A549 (cell line): ENCODE data around the gene LSS. TPM values are rescaled to one million over a fixed set of nuclear protein-coding genes. Genes with fewer than 3 reads are reported as not detected.
"Not testable (repeated sequence)": the region's sequence is repeated elsewhere in the genome, so short reads cannot be mapped to it uniquely, and the experiment has no call there.

Experiments
- ATAC-seq, 2 experiments: fragments of 200-7000 bp in 1 of 2; fragments of >200 bp in 1 of 2; cut with Nextera tagmentation in 1 of 2; cut with Tn5 transposase in 1 of 2; 3 replicates each; pipeline versions ENCODE4 v1.8.0 to v1.9.1; 2018 to 2020; ENCODE audit warnings: mild to moderate bottlenecking in 1 of 2, moderate library complexity in 1 of 2
- CTCF ChIA-PET: fragments of 300-600 bp; sonication (Branson Sonifier 250); formaldehyde crosslinking; extraction: SDS; loops from one replicate; lab custom pipeline; 2021; ENCODE audit warnings: antibody characterized with exemption, inconsistent platforms; lab: Yijun Ruan, JAX
- POLR2A ChIA-PET: fragments of 350-600 bp; formaldehyde crosslinking; extraction: SDS; loops from one replicate; lab custom pipeline; 2021; ENCODE audit warnings: antibody characterized with exemption, inconsistent platforms; lab: Yijun Ruan, JAX
- DNase-seq, 2 experiments: peaks; one replicate each; pipeline versions ENCODE4 v3.0.0 to v3.0.0-alpha.2; 2011 to 2016; ENCODE audit warnings: low read depth in 1 of 2, low spot score in 1 of 2
- FAIRE-seq: peaks from 2 replicates; lab custom pipeline; 2011; peaks lifted over from hg19 to GRCh38; lab: Jason Lieb, UNC
- H3K27ac ChIP-seq, 2 experiments: fragments of >200 bp; sonication (Bioruptor Twin); formaldehyde crosslinking; 3 replicates each; pipeline ENCODE4 v1.5.1; 2016 to 2017
- H3K4me1 ChIP-seq: fragments of >200 bp; sonication (Bioruptor Twin); formaldehyde crosslinking; 3 replicates; pipeline ENCODE4 v1.6.1; 2016
- H3K4me2 ChIP-seq: fragments of >200 bp; sonication (Bioruptor Twin); formaldehyde crosslinking; 3 replicates; pipeline ENCODE4 v1.6.1; 2016
- H3K4me3 ChIP-seq: fragments of >200 bp; sonication (Bioruptor Twin); formaldehyde crosslinking; 3 replicates; pipeline ENCODE4 v1.5.1; 2016
- H3K9me3 ChIP-seq: fragments of >200 bp; sonication (Bioruptor Twin); formaldehyde crosslinking; 3 replicates; pipeline ENCODE4 v1.6.1; 2016
- CBX2 ChIP-seq: fragments of 200-600 bp; sonication (generic); IDR thresholded peaks from 2 replicates; pipeline ENCODE4 v1.6.1; 2016; ENCODE audit warnings: low read depth, mild to moderate bottlenecking, borderline replicate concordance
- CHD2 ChIP-seq: fragments of 150-350 bp; IDR thresholded peaks from 2 replicates; pipeline ENCODE4 v1.6.1; 2014; ENCODE audit warnings: low read length; ENCODE audit not compliant: partially characterized antibody
- CHD4 ChIP-seq: fragments of 200-600 bp; sonication (generic); IDR thresholded peaks from 2 replicates; pipeline ENCODE4 v1.6.1; 2016; ENCODE audit warnings: antibody characterized with exemption, mild to moderate bottlenecking, borderline replicate concordance
- EP300 ChIP-seq, 2 experiments: fragments of >200 bp; sonication (Bioruptor Twin); formaldehyde crosslinking; IDR thresholded peaks; 2 replicates in 1 of 2; 3 replicates in 1 of 2; pipeline ENCODE4 v1.6.1; 2016 to 2017
- ESRRA ChIP-seq: fragments of 150-350 bp; IDR thresholded peaks from 2 replicates; pipeline ENCODE4 v1.6.1; 2014; ENCODE audit warnings: mild to moderate bottlenecking, low read length, borderline replicate concordance
- FOSL2 ChIP-seq, 2 experiments: fragments of 450-650 bp in 1 of 2; fragments of >200 bp in 1 of 2; sonication (Bioruptor Twin) in 1 of 2; formaldehyde crosslinking; IDR thresholded peaks; 2 replicates each; pipeline versions ENCODE4 v1.5.0 to v1.6.1; 2016 to 2020; ENCODE audit warnings: mild to moderate bottlenecking in 1 of 2, moderate library complexity in 1 of 2
- JUN ChIP-seq, 2 experiments: fragments of >200 bp; sonication (Bioruptor Twin); formaldehyde crosslinking; IDR thresholded peaks; 2 replicates in 1 of 2; 3 replicates in 1 of 2; pipeline ENCODE4 v1.6.1; 2016 to 2017
- NFE2L2 ChIP-seq: fragments of 150-350 bp; conservative IDR thresholded peaks from 2 replicates; pipeline ENCODE4 v1.6.1; 2014; ENCODE audit warnings: low read length
- NPAS2 ChIP-seq: fragments of 250-450 bp; sonication (Bioruptor Pico); IDR thresholded peaks from 2 replicates; pipeline ENCODE4 v1.8.0; 2022; ENCODE audit warnings: mild to moderate bottlenecking, moderate library complexity, borderline replicate concordance
- NR3C1 ChIP-seq: fragments of >200 bp; sonication (Bioruptor Twin); formaldehyde crosslinking; IDR thresholded peaks from 3 replicates; pipeline ENCODE4 v1.6.1; 2017
- RAD21 ChIP-seq, 2 experiments: fragments of >200 bp in 1 of 2; sonication (Bioruptor Twin) in 1 of 2; formaldehyde crosslinking in 1 of 2; IDR thresholded peaks in 1 of 2; conservative IDR thresholded peaks in 1 of 2; 2 replicates in 1 of 2; 3 replicates in 1 of 2; pipeline ENCODE4 v1.6.1; 2012 to 2018; ENCODE audit warnings: inconsistent platforms in 1 of 2
- RARB ChIP-seq: fragments of 250-450 bp; sonication (Bioruptor Pico); IDR thresholded peaks from 2 replicates; pipeline ENCODE4 v1.8.0; 2021; ENCODE audit warnings: mild to moderate bottlenecking, moderate library complexity
- SMC3 ChIP-seq: fragments of >200 bp; sonication (Bioruptor Twin); formaldehyde crosslinking; IDR thresholded peaks from 3 replicates; pipeline ENCODE4 v1.6.1; 2018; ENCODE audit warnings: inconsistent platforms
- SREBF2 ChIP-seq: fragments of 450-650 bp; IDR thresholded peaks from 2 replicates; pipeline ENCODE4 v1.6.1; 2014; ENCODE audit warnings: mild to moderate bottlenecking, moderate library complexity
- ZC3H11A ChIP-seq: fragments of 450-650 bp; IDR thresholded peaks from 2 replicates; pipeline ENCODE4 v1.6.1; 2014; ENCODE audit warnings: antibody characterized with exemption, mild to moderate bottlenecking
- ZNF302 ChIP-seq: fragments of 250-450 bp; sonication (Bioruptor Pico); IDR thresholded peaks from 2 replicates; pipeline ENCODE4 v1.9.0; 2021; ENCODE audit warnings: inconsistent platforms, mild to moderate bottlenecking, moderate library complexity
- ZSCAN20 ChIP-seq: fragments of 250-450 bp; sonication (Bioruptor Pico); IDR thresholded peaks from 2 replicates; pipeline ENCODE4 v1.8.0; 2022; ENCODE audit warnings: mild to moderate bottlenecking, moderate library complexity
- WGBS: methylation state at CpG from one replicate; pipeline ENCODE4 v1.1.6; 2017; ENCODE audit errors: missing lambda C conversion rate; 5-methylcytosine and 5-hydroxymethylcytosine counted together
- polyA plus RNA-seq, 4 experiments: library from polyadenylated mRNA; depleted of rRNA in 3 of 4; stranded (reverse); fragments of >200 nt; fragmentation: RNase III in 1 of 4; extraction: RNeasy Plus Mini Kit Qiagen cat#74134 plus additional on column Dnase treatment in 1 of 4; gene quantifications; 2 replicates in 3 of 4; 3 replicates in 1 of 4; pipeline ENCODE4 v1.2.3, GENCODE V29; 2011 to 2017
- TF ChIP-seq, protein P1 (sequence below): IDR thresholded peaks from 2 replicates; pipeline ENCODE4 v1.6.1; 2012
- TF ChIP-seq, protein P2 (sequence below): fragments of >200 bp; sonication (Bioruptor Twin); formaldehyde crosslinking; IDR thresholded peaks from 3 replicates; pipeline ENCODE4 v1.6.1; 2016
- TF ChIP-seq, protein P3 (sequence below): IDR thresholded peaks from 2 replicates; pipeline ENCODE4 v1.6.1; 2012
- TF ChIP-seq, protein P4 (sequence below): IDR thresholded peaks from 2 replicates; pipeline ENCODE4 v1.6.1; 2012; ENCODE audit warnings: low read depth, borderline replicate concordance
- TF ChIP-seq, protein P5 (sequence below): fragments of >200 bp; sonication (Bioruptor Twin); formaldehyde crosslinking; IDR thresholded peaks from 3 replicates; pipeline ENCODE4 v1.5.1; 2016

Gene LSS
- polyA plus RNA-seq, 2 of the 4 experiments (the other 2 are of a cell fraction) = 9.5 to 22.0 TPM

DNA sequence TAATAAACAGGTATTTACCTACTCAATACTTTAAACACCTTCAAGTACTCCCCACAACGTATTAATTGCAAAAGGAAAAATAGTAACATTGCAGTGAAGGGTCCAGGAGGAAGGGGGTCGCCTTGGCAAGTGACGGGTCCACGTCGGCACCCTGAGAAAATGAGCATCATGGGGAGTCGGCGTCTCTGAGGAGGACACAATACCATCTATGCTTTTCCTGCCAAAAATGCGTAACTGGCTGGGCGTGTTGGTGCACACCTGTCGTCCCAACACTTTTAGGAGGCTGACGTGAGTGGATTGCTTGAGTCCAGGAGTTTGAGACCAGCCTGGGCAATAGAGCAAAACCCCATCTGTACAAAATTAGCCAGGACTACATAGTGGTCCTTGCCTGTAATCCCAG lies 80.5 kb downstream of the LSS start:
- 87% methylated on average over 11 of the region's 11 CpGs for WGBS
- H3K27ac ChIP-seq = no peak overlapping the region
- TF ChIP-seq FOSL2 (IDR thresholded peaks at IDR 0.05) (no peak), FOSL2 (CRISPR knock-in tag; IDR thresholded peaks at IDR 0.05) (no peak), CBX2 (no peak), EP300 (IDR thresholded peaks at IDR 0.05) (no peak), ZC3H11A (no peak), NFE2L2 (no peak), ZSCAN20 (CRISPR knock-in tag) (no peak), JUN (IDR thresholded peaks at IDR 0.05) (no peak), ESRRA (no peak), CHD2 (no peak), RAD21 (conservative IDR thresholded peaks at IDR 0.05 in 1 of 2, IDR thresholded peaks at IDR 0.05 in 1 of 2) (no peak), ZNF302 (no peak), NR3C1 (no peak), CHD4 (no peak), NPAS2 (CRISPR knock-in tag) (no peak), SREBF2 (no peak), RARB (CRISPR knock-in tag) (no peak)
- TF ChIP-seq, protein P1, sequence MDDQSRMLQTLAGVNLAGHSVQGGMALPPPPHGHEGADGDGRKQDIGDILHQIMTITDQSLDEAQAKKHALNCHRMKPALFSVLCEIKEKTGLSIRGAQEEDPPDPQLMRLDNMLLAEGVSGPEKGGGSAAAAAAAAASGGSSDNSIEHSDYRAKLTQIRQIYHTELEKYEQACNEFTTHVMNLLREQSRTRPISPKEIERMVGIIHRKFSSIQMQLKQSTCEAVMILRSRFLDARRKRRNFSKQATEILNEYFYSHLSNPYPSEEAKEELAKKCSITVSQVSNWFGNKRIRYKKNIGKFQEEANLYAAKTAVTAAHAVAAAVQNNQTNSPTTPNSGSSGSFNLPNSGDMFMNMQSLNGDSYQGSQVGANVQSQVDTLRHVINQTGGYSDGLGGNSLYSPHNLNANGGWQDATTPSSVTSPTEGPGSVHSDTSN = no peak
- TF ChIP-seq, protein P2, sequence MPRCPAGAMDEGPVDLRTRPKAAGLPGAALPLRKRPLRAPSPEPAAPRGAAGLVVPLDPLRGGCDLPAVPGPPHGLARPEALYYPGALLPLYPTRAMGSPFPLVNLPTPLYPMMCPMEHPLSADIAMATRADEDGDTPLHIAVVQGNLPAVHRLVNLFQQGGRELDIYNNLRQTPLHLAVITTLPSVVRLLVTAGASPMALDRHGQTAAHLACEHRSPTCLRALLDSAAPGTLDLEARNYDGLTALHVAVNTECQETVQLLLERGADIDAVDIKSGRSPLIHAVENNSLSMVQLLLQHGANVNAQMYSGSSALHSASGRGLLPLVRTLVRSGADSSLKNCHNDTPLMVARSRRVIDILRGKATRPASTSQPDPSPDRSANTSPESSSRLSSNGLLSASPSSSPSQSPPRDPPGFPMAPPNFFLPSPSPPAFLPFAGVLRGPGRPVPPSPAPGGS = no peak
- TF ChIP-seq, protein P3, sequence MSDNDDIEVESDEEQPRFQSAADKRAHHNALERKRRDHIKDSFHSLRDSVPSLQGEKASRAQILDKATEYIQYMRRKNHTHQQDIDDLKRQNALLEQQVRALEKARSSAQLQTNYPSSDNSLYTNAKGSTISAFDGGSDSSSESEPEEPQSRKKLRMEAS = no peak
- TF ChIP-seq, protein P4, sequence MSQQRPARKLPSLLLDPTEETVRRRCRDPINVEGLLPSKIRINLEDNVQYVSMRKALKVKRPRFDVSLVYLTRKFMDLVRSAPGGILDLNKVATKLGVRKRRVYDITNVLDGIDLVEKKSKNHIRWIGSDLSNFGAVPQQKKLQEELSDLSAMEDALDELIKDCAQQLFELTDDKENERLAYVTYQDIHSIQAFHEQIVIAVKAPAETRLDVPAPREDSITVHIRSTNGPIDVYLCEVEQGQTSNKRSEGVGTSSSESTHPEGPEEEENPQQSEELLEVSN = no peak
- TF ChIP-seq, all 56 proteins: peak for 0
- Histone ChIP-seq H3K4me2 (no peak overlapping the region), H3K4me1 (no peaks in the 10 kb centered on the region), H3K4me3 (no peak overlapping the region), H3K9me3 (no peaks in the 10 kb centered on the region)
- CTCF ChIA-PET = interaction anchor here (0.8 to 1.8 kb wide), 3 partner anchors 11 to 54 kb away, joined by 4 to 9 read pairs (median 5); no protein-coding TSS in a partner anchor
- DNase-seq = no peak
- no peak for ATAC-seq
- POLR2A ChIA-PET = no interaction called here
- FAIRE-seq = no peak

DNA sequence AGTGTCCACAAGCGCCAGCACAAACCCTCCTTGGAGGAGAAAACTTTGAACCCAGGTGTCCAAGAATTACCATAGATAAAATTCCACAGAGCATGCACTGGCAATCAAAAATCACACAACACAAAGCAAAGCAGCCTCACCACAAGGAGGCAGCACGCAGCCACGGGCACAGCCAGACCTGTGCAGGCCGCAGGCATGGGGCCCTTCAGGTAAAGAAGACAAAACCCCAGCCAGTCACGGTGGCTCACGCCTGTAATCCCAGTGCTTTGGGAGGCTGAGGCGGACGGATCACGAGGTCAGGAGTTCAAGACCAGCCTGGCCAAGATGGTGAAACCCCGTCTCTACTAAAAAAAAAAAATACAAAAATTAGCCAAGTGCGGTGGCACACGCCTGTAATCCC lies 81.1 kb downstream of the LSS start:
- CTCF ChIA-PET = interaction anchor here (0.8 to 1.8 kb wide), 6 partner anchors 12 to 71 kb away, joined by 3 to 9 read pairs (median 4); no protein-coding TSS in a partner anchor
- TF ChIP-seq, protein P3 = 0 out of 2 replicates have a peak, but pooled peaks have one; percentile 30
- TF ChIP-seq RAD21 (conservative IDR thresholded peaks at IDR 0.05 in 1 of 2, IDR thresholded peaks at IDR 0.05 in 1 of 2) (peak; percentile 51 to 64), SMC3 (0 out of 3 replicates have a peak, but pooled peaks have one; percentile 33)
- TF ChIP-seq, protein P5, sequence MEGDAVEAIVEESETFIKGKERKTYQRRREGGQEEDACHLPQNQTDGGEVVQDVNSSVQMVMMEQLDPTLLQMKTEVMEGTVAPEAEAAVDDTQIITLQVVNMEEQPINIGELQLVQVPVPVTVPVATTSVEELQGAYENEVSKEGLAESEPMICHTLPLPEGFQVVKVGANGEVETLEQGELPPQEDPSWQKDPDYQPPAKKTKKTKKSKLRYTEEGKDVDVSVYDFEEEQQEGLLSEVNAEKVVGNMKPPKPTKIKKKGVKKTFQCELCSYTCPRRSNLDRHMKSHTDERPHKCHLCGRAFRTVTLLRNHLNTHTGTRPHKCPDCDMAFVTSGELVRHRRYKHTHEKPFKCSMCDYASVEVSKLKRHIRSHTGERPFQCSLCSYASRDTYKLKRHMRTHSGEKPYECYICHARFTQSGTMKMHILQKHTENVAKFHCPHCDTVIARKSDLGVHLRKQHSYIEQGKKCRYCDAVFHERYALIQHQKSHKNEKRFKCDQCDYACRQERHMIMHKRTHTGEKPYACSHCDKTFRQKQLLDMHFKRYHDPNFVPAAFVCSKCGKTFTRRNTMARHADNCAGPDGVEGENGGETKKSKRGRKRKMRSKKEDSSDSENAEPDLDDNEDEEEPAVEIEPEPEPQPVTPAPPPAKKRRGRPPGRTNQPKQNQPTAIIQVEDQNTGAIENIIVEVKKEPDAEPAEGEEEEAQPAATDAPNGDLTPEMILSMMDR = peak; percentile 44
- H3K27ac ChIP-seq, H3K4me3 ChIP-seq, FAIRE-seq, POLR2A ChIA-PET, H3K4me2 ChIP-seq, H3K4me1 ChIP-seq, H3K9me3 ChIP-seq: not testable (repeated sequence)
- ATAC-seq (peak in 1 of 2 experiments; percentile 77; a peak in 3 of 6 replicates), DNase-seq (peak; percentile 49 to 70)
- WGBS = 33% methylated on average over 12 of the region's 12 CpGs
